Stimulated activated CD4-positive, alpha-beta T cell treated with anti-CD3 and anti-CD28 coated beads, Interleukin-2, amount 100 ng/mL, for 48 hours (primary cell): Measurements from ENCODE around the gene S100A7A.
"Not testable (repeated sequence)": the region's sequence is repeated elsewhere in the genome, so short reads cannot be mapped to it uniquely, and the experiment has no call there.

ENCODE experiments used
- DNase-seq, 2 donors: peaks; one replicate each; pipeline ENCODE4 v3.0.0-alpha.2; 2020

Gene S100A7A

GRCh38 chr1:153395776-153396175 is 20.5 kb upstream of the S100A7A start:
- no peak for DNase-seq

- no peak for DNase-seq
Measured at GRCh38 chr1:153396461-153396860, 19.9 kb upstream of the S100A7A start.

- no peak for DNase-seq
Measured at GRCh38 chr1:153397051-153397923, 19.0 kb upstream of the S100A7A start.

- DNase-seq, result no peak
Measured at GRCh38 chr1:153397924-153398651, 18.2 kb upstream of the S100A7A start.

- DNase-seq, result no peak
Measured at GRCh38 chr1:153399401-153400055, 16.8 kb upstream of the S100A7A start.

GRCh38 chr1:153400244-153400643 is 16.1 kb upstream of the S100A7A start:
- DNase-seq, result no peak

GRCh38 chr1:153401461-153401860 is 14.9 kb upstream of the S100A7A start:
- DNase-seq, result no peak

GRCh38 chr1:153402226-153402625 is 14.1 kb upstream of the S100A7A start:
- DNase-seq, result no peak

GRCh38 chr1:153403421-153404085 is 12.8 kb upstream of the S100A7A start:
- no peak for DNase-seq

- no peak for DNase-seq
Measured at GRCh38 chr1:153404086-153404635, 12.2 kb upstream of the S100A7A start.

- DNase-seq, result peak; percentile 53 to 68
Measured at GRCh38 chr1:153404768-153405167, 11.6 kb upstream of the S100A7A start.

GRCh38 chr1:153405825-153406599 is 10.3 kb upstream of the S100A7A start:
- DNase-seq, result not testable (repeated sequence)

- DNase-seq, result not testable (repeated sequence)
Measured at GRCh38 chr1:153407274-153407673, 9.0 kb upstream of the S100A7A start.

- not testable (repeated sequence) for DNase-seq
Measured at GRCh38 chr1:153413961-153414360, 2.4 kb upstream of the S100A7A start.

GRCh38 chr1:153417136-153417888 is 992 bp downstream of the S100A7A start:
- DNase-seq, result no peak

- DNase-seq, result not testable (repeated sequence)
Measured at GRCh38 chr1:153418758-153419435, 2.6 kb downstream of the S100A7A start.

GRCh38 chr1:153419436-153419793 is 3.1 kb downstream of the S100A7A start:
- DNase-seq, result not testable (repeated sequence)

- no peak for DNase-seq
Measured at GRCh38 chr1:153420306-153420705, 4.0 kb downstream of the S100A7A start.

- DNase-seq, result peak; percentile 58 to 61
Measured at GRCh38 chr1:153422450-153423068, 6.2 kb downstream of the S100A7A start.

GRCh38 chr1:153426809-153427208 is 10.5 kb downstream of the S100A7A start:
- DNase-seq, result no peak
